GM21447 (cell line): ENCODE results near the gene PKMYT1.
"Not testable (repeated sequence)": the region's sequence is repeated elsewhere in the genome, so short reads cannot be mapped to it uniquely, and the experiment has no call there.

Experiments
- ATAC-seq: cut with Tn5 transposase; IDR thresholded peaks from one replicate; pipeline ENCODE4 v1.9.1; 2021; ENCODE audit not compliant: unreplicated experiment

Gene PKMYT1

DNA sequence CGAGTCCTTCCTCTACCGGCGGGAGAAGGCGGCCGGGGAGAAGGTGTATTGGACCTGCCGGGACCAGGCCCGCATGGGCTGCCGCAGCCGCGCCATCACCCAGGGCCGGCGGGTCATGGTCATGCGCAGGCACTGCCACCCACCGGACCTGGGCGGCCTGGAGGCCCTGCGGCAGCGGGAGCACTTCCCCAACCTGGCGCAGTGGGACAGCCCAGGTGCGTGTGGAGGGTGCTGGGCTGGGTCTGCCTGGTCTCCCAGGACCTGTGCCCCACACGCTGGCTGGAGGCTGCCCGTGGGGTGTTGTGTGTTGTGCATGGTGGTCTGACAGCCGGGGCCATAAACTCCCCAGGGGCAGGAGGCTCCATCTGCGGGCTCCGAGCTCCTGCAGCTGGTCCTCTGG is 43.1 kb downstream of the PKMYT1 start:
- no peak for ATAC-seq

- ATAC-seq, result no peak
Observed at GRCh38 chr16:2936436-2937011, 43.7 kb downstream of the PKMYT1 start.

GRCh38 chr16:2934450-2934849 is 45.8 kb downstream of the PKMYT1 start:
- no peak for ATAC-seq

GRCh38 chr16:2933701-2934100 is 46.5 kb downstream of the PKMYT1 start:
- no peak for ATAC-seq

- no peak for ATAC-seq
Observed at GRCh38 chr16:2933136-2933535, 47.1 kb downstream of the PKMYT1 start.

DNA sequence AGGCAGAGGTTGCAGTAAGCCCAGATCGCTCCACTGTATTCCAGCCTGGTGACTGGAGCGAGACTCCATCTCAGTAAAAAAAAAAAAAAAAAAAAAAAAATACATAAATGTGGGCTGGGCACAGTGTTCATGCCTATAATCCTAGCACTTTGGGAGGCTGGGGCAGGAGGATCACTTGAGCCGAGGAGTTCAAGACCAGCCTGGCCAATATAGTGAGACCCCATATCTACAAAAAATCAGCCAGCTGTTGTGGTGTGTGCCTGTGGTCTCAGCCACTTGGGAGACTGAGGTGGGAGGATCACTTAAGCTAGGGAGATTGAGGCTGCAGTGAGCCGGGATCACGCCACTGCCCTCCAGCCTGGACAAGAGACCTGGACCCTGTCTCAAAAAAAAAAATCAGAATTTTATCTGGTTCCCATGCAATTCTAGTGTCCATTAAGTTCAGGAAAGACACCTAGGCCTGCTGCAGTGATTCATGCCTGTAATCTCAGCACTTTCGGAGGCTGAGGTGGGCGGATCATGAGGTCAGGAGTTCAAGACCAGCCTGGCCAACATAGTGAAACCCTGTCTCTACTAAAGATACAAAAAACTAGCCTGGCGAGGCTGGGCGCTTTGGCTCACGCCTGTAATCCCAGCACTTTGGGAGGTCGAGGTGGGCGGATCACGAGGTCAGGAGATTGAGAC is 48.9 kb downstream of the PKMYT1 start:
- not testable (repeated sequence) for ATAC-seq

DNA sequence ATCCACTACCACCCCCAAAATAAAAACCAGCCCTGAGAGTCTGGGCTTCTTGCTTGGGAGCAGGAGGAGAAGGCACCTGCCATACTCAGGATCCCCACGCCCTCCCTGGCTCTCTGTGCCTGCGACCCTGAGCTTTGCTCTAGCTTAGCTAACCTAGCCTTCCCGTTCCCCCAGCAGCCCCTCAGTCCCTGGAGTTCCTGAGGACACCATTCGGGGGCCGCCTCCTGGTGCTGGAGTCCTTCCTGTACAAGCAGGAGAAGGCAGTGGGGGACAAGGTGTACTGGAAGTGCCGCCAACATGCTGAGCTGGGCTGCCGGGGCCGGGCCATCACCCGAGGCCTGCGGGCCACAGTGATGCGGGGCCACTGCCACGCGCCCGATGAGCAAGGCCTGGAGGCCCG is 50.0 kb downstream of the PKMYT1 start:
- no peak for ATAC-seq

- ATAC-seq, result no peak
Observed at GRCh38 chr16:2929693-2930092, 50.6 kb downstream of the PKMYT1 start.

DNA sequence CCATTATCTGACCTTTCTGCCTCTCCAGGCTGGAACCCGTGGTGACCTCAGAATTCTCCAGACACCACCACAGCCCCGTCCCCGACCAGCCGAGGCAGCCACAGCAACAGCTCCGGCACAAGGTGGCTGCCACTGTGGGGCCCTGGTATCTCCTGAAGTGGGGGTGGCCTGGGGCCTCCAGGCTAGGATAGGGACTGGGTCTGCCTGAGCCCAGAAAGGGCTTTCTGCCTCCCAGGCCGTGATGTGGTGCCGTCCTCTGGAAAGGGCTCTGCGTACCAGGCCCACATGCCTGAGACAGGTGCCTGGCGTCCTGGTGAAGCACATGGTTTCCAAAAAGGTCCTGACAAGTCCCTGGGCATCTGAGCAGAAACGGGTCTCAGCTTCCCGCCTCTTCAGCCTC is 51.5 kb downstream of the PKMYT1 start:
- no peak for ATAC-seq

- ATAC-seq, result not testable (repeated sequence)
Observed at GRCh38 chr16:2928151-2928550, 52.1 kb downstream of the PKMYT1 start.

DNA sequence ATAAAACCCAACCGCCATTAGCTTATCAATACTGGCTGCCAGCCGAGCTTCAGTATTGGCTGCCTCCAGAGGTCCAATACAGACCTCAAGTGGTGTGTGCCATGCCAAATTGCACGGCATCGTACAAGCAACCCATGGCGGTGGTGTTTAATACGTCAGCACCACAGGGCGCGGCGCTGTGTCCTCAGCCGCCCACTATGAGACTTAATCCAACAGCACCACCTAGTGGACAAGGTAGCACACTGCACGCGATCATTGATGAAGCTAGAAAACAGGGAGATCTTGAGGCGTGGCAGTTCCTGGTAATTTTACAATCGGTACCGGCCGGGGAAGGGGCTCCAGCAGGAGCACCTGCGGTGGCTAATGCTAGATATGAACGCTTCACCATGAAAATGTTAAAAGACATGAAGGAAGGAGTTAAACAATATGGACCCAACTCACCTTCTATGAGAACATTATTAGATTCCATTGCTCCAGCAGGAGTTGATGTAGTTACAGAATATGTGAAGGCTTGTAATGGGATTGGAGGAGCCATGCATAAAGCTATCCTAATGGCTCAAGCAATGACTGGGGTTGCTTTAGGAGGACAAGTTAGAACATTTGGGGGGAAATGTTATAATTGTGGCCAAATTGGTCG is 53.1 kb downstream of the PKMYT1 start:
- ATAC-seq, result no peak

DNA sequence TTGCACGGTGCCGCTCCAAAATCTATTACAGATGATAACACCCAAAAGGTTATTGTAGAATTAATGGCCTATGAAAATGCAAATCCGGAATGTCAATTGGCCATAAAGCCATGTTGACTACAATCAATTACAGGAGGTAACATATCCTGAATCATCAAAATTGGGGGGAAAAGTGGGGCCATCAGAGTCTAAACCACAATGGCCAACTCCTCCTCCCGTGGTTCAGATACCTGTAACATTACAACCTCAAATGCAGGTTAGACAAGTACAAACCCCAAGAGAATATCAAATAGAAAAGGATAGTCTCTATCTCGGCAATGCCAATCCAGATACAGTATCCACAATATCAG is 53.6 kb downstream of the PKMYT1 start:
- no peak for ATAC-seq

DNA sequence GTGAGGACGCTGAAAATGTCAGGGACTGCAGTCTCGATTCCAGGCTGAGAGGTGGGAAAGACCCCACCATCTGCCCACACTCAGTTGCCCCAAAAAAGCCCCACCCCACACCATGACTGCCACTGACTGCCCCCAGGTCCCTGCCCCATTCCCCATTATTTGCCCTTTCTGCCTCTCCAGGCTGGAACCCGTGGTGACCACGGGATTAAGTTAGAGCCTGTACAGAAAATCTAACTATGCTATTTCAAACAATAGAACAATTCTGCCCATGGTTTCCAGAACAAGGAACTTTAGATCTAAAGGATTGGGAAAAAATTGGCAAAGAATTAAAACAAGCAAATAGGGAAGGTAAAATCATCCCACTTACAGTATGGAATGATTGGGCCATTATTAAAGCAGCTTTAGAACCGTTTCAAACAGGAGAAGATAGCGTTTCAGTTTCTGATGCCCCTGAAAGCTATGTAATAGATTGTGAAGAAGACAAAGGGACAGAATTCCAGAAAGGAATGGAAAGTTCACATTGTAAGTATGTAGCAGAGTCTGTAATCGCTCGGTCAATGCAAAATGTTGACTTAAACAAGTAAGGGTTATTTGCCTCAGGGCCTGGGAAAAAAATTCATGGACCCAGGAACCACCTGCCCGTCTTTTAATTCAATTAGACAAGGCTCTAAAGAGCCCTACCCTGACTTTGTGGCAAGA is 54.1 kb downstream of the PKMYT1 start:
- no peak for ATAC-seq

GRCh38 chr16:2924901-2925755 is 55.1 kb downstream of the PKMYT1 start:
- ATAC-seq, result no peak

GRCh38 chr16:2923481-2923880 is 56.8 kb downstream of the PKMYT1 start:
- no peak for ATAC-seq
